Stimulated activated CD4-positive, alpha-beta T cell treated with anti-CD3 and anti-CD28 coated beads, Interleukin-4, amount 100 ng/mL, for 24 hours (primary cell): Measurements from ENCODE around the gene IGFBP7.

Source experiments
- DNase-seq: peaks from one replicate; pipeline ENCODE4 v3.0.0-alpha.2; 2020

Gene IGFBP7

GRCh38 chr4:57109847-57110639, at the start of gene IGFBP7:
TSS of gene IGFBP7 (minus strand) at chr4:57110385. CDS start at chr4:57110351, 34 bp downstream.
- DNase-seq: no peak

GRCh38 chr4:57159866-57160265, 49.7 kb upstream of the IGFBP7 start:
- DNase-seq: no peak

- no peak for DNase-seq
These were observed 48.6 kb upstream of the IGFBP7 start for GRCh38 chr4:57158762-57159161.

GRCh38 chr4:57158221-57158620, 48.0 kb upstream of the IGFBP7 start:
- DNase-seq: no peak

GRCh38 chr4:57157596-57158137, 47.5 kb upstream of the IGFBP7 start:
- DNase-seq: no peak

GRCh38 chr4:57156242-57156990, 46.2 kb upstream of the IGFBP7 start:
- DNase-seq: no peak

GRCh38 chr4:57154926-57155325, 44.7 kb upstream of the IGFBP7 start:
- no peak for DNase-seq

GRCh38 chr4:57154191-57154590, 44.0 kb upstream of the IGFBP7 start:
- no peak for DNase-seq

GRCh38 chr4:57153207-57153606, 43.0 kb upstream of the IGFBP7 start:
- no peak for DNase-seq

GRCh38 chr4:57151481-57151880, 41.3 kb upstream of the IGFBP7 start:
- DNase-seq: no peak

GRCh38 chr4:57149833-57150232, 39.6 kb upstream of the IGFBP7 start:
- no peak for DNase-seq

- no peak for DNase-seq
These were observed 38.8 kb upstream of the IGFBP7 start for GRCh38 chr4:57148831-57149505.

GRCh38 chr4:57148177-57148576, 38.0 kb upstream of the IGFBP7 start:
- no peak for DNase-seq

GRCh38 chr4:57147335-57148060, 37.3 kb upstream of the IGFBP7 start:
- no peak for DNase-seq

GRCh38 chr4:57146444-57146843, 36.3 kb upstream of the IGFBP7 start:
- DNase-seq: no peak

- no peak for DNase-seq
These were observed 34.3 kb upstream of the IGFBP7 start for GRCh38 chr4:57144466-57144865.

- no peak for DNase-seq
These were observed 29.6 kb upstream of the IGFBP7 start for GRCh38 chr4:57139783-57140182.

GRCh38 chr4:57137261-57137660, 27.1 kb upstream of the IGFBP7 start:
- DNase-seq: no peak

GRCh38 chr4:57136281-57136680, 26.1 kb upstream of the IGFBP7 start:
- no peak for DNase-seq

GRCh38 chr4:57132743-57133137, 22.6 kb upstream of the IGFBP7 start:
- no peak for DNase-seq

GRCh38 chr4:57131849-57132742, 21.9 kb upstream of the IGFBP7 start:
- DNase-seq: no peak

- DNase-seq: no peak
These were observed 19.3 kb upstream of the IGFBP7 start for GRCh38 chr4:57129477-57129876.
